ENCODE results near the gene NOS1AP. TPM values are rescaled to one million over a fixed set of nuclear protein-coding genes. Genes with fewer than 3 reads are reported as not detected.
A peak's percentile ranks its signal among the peaks of the same experiment; 100 is the strongest.

Gene NOS1AP
- total and polyA plus RNA-seq, 2 donors (not counting 3 experiments of a cell fraction or from before 2014, with no cell fraction given): 1.3 to 5.4 TPM

GRCh38 chr1:162080472-162081015, 11.1 kb downstream of the NOS1AP start:
- Histone ChIP-seq H3K9ac (replicated peaks; ENCODE audit: extremely low read depth, insufficient read depth, low read length) (no peak overlapping the region), H2AFZ (ENCODE audit: low read depth, low read length) (no peak overlapping the region), H3K9me3 (replicated peaks; ENCODE audit: control insufficient read depth, insufficient read depth, low read length) (no peaks in the 10 kb centered on the region), H3K36me3 (ENCODE audit: control insufficient read depth in 2 of 2, extremely low read depth in 1 of 2, insufficient read depth in 2 of 2, low read length in 2 of 2) (no peaks in the 10 kb centered on the region), H3K4me2 (ENCODE audit: insufficient read depth, low read length) (peak overlapping the region; percentile 55), H3K27me3 (ENCODE audit: control insufficient read depth in 2 of 2, insufficient read depth in 2 of 2, low read length in 2 of 2) (no peaks in the 10 kb centered on the region), H3K27ac (ENCODE audit: insufficient read depth, low read depth, low read length) (no peak overlapping the region), H3K79me2 (ENCODE audit: control insufficient read depth, insufficient read depth, low read length) (no peaks in the 10 kb centered on the region), H3K4me1 (ENCODE audit: control insufficient read depth, extremely low read depth, insufficient read depth, low read length) (peaks cover 17% of the 10 kb centered on the region), H4K20me1 (replicated peaks; ENCODE audit: control insufficient read depth, extremely low read depth, insufficient read depth, low read length) (no peaks in the 10 kb centered on the region), H3K9me1 (replicated peaks; ENCODE audit: control insufficient read depth, extremely low read depth, insufficient read depth, low read length) (no peaks in the 10 kb centered on the region), H3K4me3 (replicated peaks in 1 of 3; ENCODE audit: insufficient read depth in 1 of 3, low read depth in 1 of 3, low read length in 3 of 3) (no peak overlapping the region)
- FAIRE-seq (no peak), DNase-seq (ENCODE audit: low read depth, low spot score) (peak; percentile 49)
- TF ChIP-seq MAX (IDR thresholded peaks at IDR 0.05; ENCODE audit: insufficient read depth, insufficient read length) (no peak), POLR2A (IDR thresholded peaks at IDR 0.05; ENCODE audit: low read depth, low read length) (no peak), JUN (IDR thresholded peaks at IDR 0.05; ENCODE audit: borderline replicate concordance, insufficient read depth, insufficient read length, low read depth) (no peak), EZH2 (IDR thresholded peaks at IDR 0.05; ENCODE audit: borderline replicate concordance, low read depth, low read length, severe bottlenecking) (no peak), MYC (IDR thresholded peaks at IDR 0.05; ENCODE audit: low read depth, low read length) (no peak), GATA2 (IDR thresholded peaks at IDR 0.05; ENCODE audit: insufficient read depth, insufficient read length, low read depth, low read length) (no peak), FOS (IDR thresholded peaks at IDR 0.05; ENCODE audit: borderline replicate concordance, insufficient read depth, low read length) (no peak), CTCF (IDR thresholded peaks at IDR 0.05; ENCODE audit: extremely low read depth in 1 of 2, insufficient read depth in 1 of 2, low read depth in 1 of 2, low read length in 2 of 2) (no peak)
- CTCF ChIA-PET: interaction anchor here (1.0 to 2.5 kb wide), 3 partner anchors 11 to 53 kb away, joined by 4 to 11 read pairs (median 7); partner anchors contain the start of gene NOS1AP
- intact Hi-C loops (cut with micrococcal nuclease): no loop called here
- dilution Hi-C loops (cut with MboI; ENCODE audit: extremely low pct_ligation_motif_present, low sequenced_read_pairs): no loop called here
- BruUV-seq (replicated peaks): no TSS peak
- POLR2A ChIA-PET: no interaction called here
